DND-41 (cell line): ENCODE data around the gene CCDC18.
"Not testable (repeated sequence)": the region's sequence is repeated elsewhere in the genome, so short reads cannot be mapped to it uniquely, and the experiment has no call there.

Experiments used
- ATAC-seq: fragments of 200-7000 bp; cut with Tn5 transposase; 3 replicates; pipeline ENCODE4 v1.9.1; 2021; ENCODE audit warnings: low read depth; ENCODE audit not compliant: insufficient read depth
- DNase-seq: peaks from one replicate; pipeline ENCODE4 v3.0.0-alpha.2; 2020
- H2AFZ ChIP-seq: 2 replicates; pipeline ENCODE4 v1.6.0; 2012; ENCODE audit warnings: low read depth, low read length
- H3K27ac ChIP-seq: 2 replicates; pipeline ENCODE4 v1.5.1; 2012; ENCODE audit warnings: low read length, inconsistent platforms
- H3K27me3 ChIP-seq: fragments of 200-600 bp; sonication (generic); 2 replicates; pipeline ENCODE4 v1.6.0; 2012; ENCODE audit warnings: low read length, mild to moderate bottlenecking, inconsistent platforms; ENCODE audit not compliant: insufficient read depth, poor library complexity
- H3K36me3 ChIP-seq: 2 replicates; pipeline ENCODE4 v1.5.1; 2012; ENCODE audit warnings: low read length, inconsistent platforms; ENCODE audit not compliant: insufficient read depth
- H3K4me1 ChIP-seq: 2 replicates; pipeline ENCODE4 v1.5.1; 2012; ENCODE audit warnings: mild to moderate bottlenecking, low read length; ENCODE audit not compliant: insufficient read depth
- H3K4me2 ChIP-seq: 2 replicates; pipeline ENCODE4 v1.6.0; 2012; ENCODE audit warnings: mild to moderate bottlenecking, moderate library complexity, low read length, inconsistent platforms; ENCODE audit not compliant: insufficient read depth
- H3K4me3 ChIP-seq, 2 experiments: fragments of 200-600 bp in 1 of 2; shearing (Covaris generic) in 1 of 2; 2 replicates each; pipeline ENCODE4 v1.5.1; 2012 to 2016; ENCODE audit warnings: inconsistent platforms in 2 of 2, low read length in 2 of 2, mild to moderate bottlenecking in 2 of 2, low read depth in 1 of 2, moderate library complexity in 1 of 2
- H3K79me2 ChIP-seq: 2 replicates; pipeline ENCODE4 v1.6.0; 2012; ENCODE audit warnings: low read length, inconsistent platforms; ENCODE audit not compliant: insufficient read depth
- H3K9ac ChIP-seq: 2 replicates; pipeline ENCODE4 v1.6.0; 2012; ENCODE audit warnings: low read depth, mild to moderate bottlenecking, inconsistent platforms, low read length, moderate library complexity
- H3K9me3 ChIP-seq: 2 replicates; pipeline ENCODE4 v1.5.1; 2012; ENCODE audit warnings: low read length, moderate library complexity, mild to moderate bottlenecking, inconsistent platforms; ENCODE audit not compliant: insufficient read depth, severe bottlenecking
- H4K20me1 ChIP-seq: 2 replicates; pipeline ENCODE4 v1.6.0; 2012; ENCODE audit warnings: low read length; ENCODE audit not compliant: insufficient read depth
- CTCF ChIP-seq: IDR thresholded peaks from 2 replicates; pipeline ENCODE4 v1.5.1; 2012; ENCODE audit warnings: borderline replicate concordance, low read length, moderate library complexity, mild to moderate bottlenecking; ENCODE audit not compliant: poor library complexity, severe bottlenecking; ENCODE audit errors: extremely low read depth
- EZH2 ChIP-seq: IDR thresholded peaks from 3 replicates; pipeline ENCODE4 v1.6.1; 2012; ENCODE audit warnings: borderline replicate concordance, low read depth, mild to moderate bottlenecking, moderate library complexity, low read length, inconsistent platforms; ENCODE audit not compliant: severe bottlenecking

Gene CCDC18

GRCh38 chr1:93159337-93159736, 21.2 kb upstream of the CCDC18 start:
- H2AFZ ChIP-seq: no peak overlapping the region
- H3K4me1 ChIP-seq: peaks cover 4% of the 10 kb centered on the region; the same call in 1 of the 2 replicates
- no peak overlapping the region for H3K27ac ChIP-seq
- ATAC-seq: no peak
- DNase-seq: no peak
- no peak overlapping the region for H3K4me3 ChIP-seq
- peaks cover 88% of the 10 kb centered on the region for H3K79me2 ChIP-seq
- H3K27me3 ChIP-seq: no peaks in the 10 kb centered on the region
- no peaks in the 10 kb centered on the region for H3K9me3 ChIP-seq
- TF ChIP-seq EZH2: no peak
- TF ChIP-seq CTCF: no peak
- H3K9ac ChIP-seq: no peak overlapping the region
- peaks cover 56% of the 10 kb centered on the region for H3K36me3 ChIP-seq
- no peak overlapping the region for H3K4me2 ChIP-seq
- peaks cover 12% of the 10 kb centered on the region; the same call in 1 of the 2 replicates for H4K20me1 ChIP-seq

- ATAC-seq, H2AFZ ChIP-seq, H3K27ac ChIP-seq, H3K9me3 ChIP-seq, H3K4me1 ChIP-seq, H3K9ac ChIP-seq, H3K4me3 ChIP-seq, H3K27me3 ChIP-seq, H3K4me2 ChIP-seq, DNase-seq: not testable (repeated sequence)
- Histone ChIP-seq H3K36me3 (peaks cover 23% of the 10 kb centered on the region; the same call in 1 of the 2 replicates), H3K79me2 (peaks cover 97% of the 10 kb centered on the region), H4K20me1 (peaks cover 19% of the 10 kb centered on the region; the same call in 1 of the 2 replicates)
Measured at GRCh38 chr1:93163314-93163713, 17.2 kb upstream of the CCDC18 start.

- Histone ChIP-seq H3K4me2 (no peak overlapping the region), H3K79me2 (peaks cover 99% of the 10 kb centered on the region), H3K9me3 (no peaks in the 10 kb centered on the region), H3K9ac (no peak overlapping the region), H3K36me3 (peaks cover 11% of the 10 kb centered on the region; the same call in 1 of the 2 replicates), H3K27ac (no peak overlapping the region), H2AFZ (no peak overlapping the region), H3K4me1 (peaks cover 5% of the 10 kb centered on the region; the same call in 1 of the 2 replicates), H4K20me1 (peaks cover 19% of the 10 kb centered on the region; the same call in 1 of the 2 replicates), H3K27me3 (no peaks in the 10 kb centered on the region), H3K4me3 (no peak overlapping the region)
- DNase-seq (no peak), ATAC-seq (no peak)
- TF ChIP-seq EZH2 (no peak), CTCF (no peak)
Measured at GRCh38 chr1:93164816-93165215, 15.7 kb upstream of the CCDC18 start.

- DNase-seq, ATAC-seq, H3K27me3 ChIP-seq, H2AFZ ChIP-seq, H3K27ac ChIP-seq, H3K9me3 ChIP-seq, H3K4me2 ChIP-seq, H3K9ac ChIP-seq, H3K4me3 ChIP-seq: not testable (repeated sequence)
- peaks cover 16% of the 10 kb centered on the region for H3K4me1 ChIP-seq
- H3K79me2 ChIP-seq: peaks cover 99% of the 10 kb centered on the region
- H4K20me1 ChIP-seq: peaks cover 26% of the 10 kb centered on the region; the same call in 1 of the 2 replicates
- H3K36me3 ChIP-seq: peaks cover 11% of the 10 kb centered on the region; the same call in 1 of the 2 replicates
Measured at GRCh38 chr1:93165895-93166294, 14.6 kb upstream of the CCDC18 start.
